ENCODE measurements around the gene FOXJ3. TPM values are rescaled to one million over a fixed set of nuclear protein-coding genes. Genes with fewer than 3 reads are reported as not detected.

The FOXJ3 gene
- 10 to 100 TPM; 27.1 to 45.8 (median 36.9) TPM for polyA plus RNA-seq (ENCODE audit: insufficient read length in 10 of 10)
- long read RNA-seq, donor 1, full-length matches to known transcripts = 2 of 9 reads
- long read RNA-seq, donor 1, partial matches to known transcripts = 7 of 9 reads
- long read RNA-seq, donor 1, other reads (novel, unspliced or antisense) = 0 of 9 reads
- long read RNA-seq, donor 2, partial matches to known transcripts = 6 of 7 reads
- long read RNA-seq, donor 2, other reads (novel, unspliced or antisense) = 0 of 7 reads
- long read RNA-seq, donor 3 = 0 reads
- long read RNA-seq, donor 4, full-length matches to known transcripts = 4 of 4 reads
- long read RNA-seq, donor 4, partial matches to known transcripts = 0 of 4 reads
- long read RNA-seq, donor 4, other reads (novel, unspliced or antisense) = 0 of 4 reads
- long read RNA-seq, donor 5, partial matches to known transcripts = 14 of 18 reads
- long read RNA-seq, donor 5, other reads (novel, unspliced or antisense) = 0 of 18 reads
- long read RNA-seq, donor 6, full-length matches to known transcripts = 4 of 12 reads
- long read RNA-seq, donor 6, partial matches to known transcripts = 8 of 12 reads
- long read RNA-seq, donor 6, other reads (novel, unspliced or antisense) = 0 of 12 reads
- long read RNA-seq, donor 7, full-length matches to known transcripts = 4 of 4 reads
- long read RNA-seq, donor 7, partial matches to known transcripts = 0 of 4 reads
- long read RNA-seq, donor 7, other reads (novel, unspliced or antisense) = 0 of 4 reads
- long read RNA-seq, donor 8, partial matches to known transcripts = 6 of 7 reads
- long read RNA-seq, donor 8, other reads (novel, unspliced or antisense) = 0 of 7 reads
- long read RNA-seq, donor 9, partial matches to known transcripts = 0 of 1 reads
- long read RNA-seq, donor 9, other reads (novel, unspliced or antisense) = 0 of 1 reads

DNA sequence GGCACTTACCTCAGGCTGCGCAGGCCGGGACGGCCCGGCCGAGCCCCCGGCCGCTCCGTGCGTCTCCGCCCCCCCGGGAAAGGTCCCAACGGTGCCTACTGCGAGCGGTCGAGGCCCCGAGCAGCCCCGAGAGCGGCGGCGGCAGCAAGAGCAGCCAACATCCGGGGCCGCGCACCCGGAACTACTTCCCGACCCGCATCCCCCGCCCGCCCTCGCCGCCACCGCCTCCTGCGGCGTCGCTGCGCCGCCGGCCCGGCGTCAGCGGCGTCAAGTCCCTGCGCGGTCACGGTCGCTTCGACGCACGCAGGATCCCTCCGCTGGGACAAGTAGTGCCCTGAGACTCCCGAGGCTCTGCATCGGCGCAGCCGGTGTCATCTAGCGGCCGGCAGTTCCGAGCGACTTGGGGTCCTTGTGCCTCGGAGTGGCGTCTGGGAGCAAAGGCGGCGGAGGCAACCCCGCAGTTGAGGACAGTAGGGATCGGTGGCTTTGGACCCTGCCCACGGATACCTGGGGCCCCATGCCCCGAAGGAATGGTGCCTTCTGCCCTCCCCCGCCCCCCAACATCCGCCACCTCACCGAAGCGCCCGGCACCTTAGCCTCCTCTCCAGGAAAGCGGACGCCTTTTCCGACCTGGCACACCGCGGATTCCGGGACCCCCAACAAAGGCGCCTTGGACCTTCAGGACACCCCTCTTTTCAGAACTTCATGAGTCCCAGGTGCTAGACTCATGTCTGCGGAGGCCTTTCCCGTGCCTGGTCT lies at the start of gene FOXJ3:
FOXJ3 (minus strand) TSS at position 186 of the 759 bp plus-strand sequence. CDS start 24,142 bp downstream, outside the sequence.
- peak; percentile 96 to 97 (median 97) for DNase-seq

DNA sequence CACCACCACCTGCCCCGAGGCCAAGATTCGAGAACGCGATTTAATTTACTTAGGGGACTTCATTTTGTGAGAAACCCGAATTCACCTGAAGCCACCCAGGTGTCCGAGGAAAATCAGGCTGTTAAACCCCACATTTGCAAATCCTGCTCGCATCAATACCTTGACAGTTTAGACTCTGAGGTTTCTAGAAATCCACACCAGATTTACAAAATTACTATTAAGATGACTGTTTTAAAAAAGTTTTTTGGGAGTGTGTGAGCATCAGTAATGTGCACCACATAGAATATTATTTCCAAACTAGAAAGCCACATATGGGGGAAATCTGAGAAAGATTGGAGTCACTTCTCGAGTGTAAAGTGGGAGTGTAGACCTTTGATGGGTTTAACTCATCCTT lies 46.2 kb upstream of the FOXJ3 start:
- DNase-seq = no peak

DNA sequence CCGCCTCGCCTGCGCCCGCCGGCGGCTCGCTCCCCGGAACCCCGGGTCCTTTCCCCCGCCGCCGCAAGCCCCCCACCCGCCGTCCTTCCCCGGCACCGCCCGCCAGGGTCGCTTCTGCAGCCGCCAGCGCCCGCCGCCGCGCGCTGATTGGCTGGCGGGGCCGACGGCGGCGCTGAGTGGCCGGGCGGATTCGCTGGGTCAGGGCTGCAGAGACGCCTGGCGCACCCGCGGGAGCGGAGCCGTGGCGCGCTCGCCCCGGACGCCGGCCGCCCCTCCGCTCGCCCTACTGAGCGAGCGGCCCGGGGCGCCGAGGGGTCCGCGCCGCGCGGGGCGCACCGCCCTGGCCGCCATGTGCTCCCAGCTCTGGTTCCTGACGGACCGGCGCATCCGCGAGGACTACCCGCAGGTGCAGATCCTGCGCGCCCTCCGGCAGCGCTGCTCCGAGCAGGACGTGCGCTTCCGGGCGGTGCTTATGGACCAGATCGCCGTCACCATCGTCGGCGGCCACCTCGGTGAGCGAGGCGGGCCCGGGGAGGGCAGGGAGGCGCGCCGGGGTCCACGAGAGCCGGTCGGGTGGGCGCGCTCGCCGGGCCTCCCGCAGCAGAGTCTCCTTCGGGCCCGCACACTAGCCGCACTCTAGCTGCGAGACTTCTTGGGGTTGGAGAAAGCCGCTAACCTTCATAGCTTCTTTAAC lies 45.7 kb upstream of the FOXJ3 start, which contains the start of gene RIMKLA:
RIMKLA (plus strand) TSS at position 207 of the 694 bp plus-strand sequence; CDS start at position 350, 143 bp downstream.
- peak; percentile 24 to 56 (median 49) for DNase-seq

DNA sequence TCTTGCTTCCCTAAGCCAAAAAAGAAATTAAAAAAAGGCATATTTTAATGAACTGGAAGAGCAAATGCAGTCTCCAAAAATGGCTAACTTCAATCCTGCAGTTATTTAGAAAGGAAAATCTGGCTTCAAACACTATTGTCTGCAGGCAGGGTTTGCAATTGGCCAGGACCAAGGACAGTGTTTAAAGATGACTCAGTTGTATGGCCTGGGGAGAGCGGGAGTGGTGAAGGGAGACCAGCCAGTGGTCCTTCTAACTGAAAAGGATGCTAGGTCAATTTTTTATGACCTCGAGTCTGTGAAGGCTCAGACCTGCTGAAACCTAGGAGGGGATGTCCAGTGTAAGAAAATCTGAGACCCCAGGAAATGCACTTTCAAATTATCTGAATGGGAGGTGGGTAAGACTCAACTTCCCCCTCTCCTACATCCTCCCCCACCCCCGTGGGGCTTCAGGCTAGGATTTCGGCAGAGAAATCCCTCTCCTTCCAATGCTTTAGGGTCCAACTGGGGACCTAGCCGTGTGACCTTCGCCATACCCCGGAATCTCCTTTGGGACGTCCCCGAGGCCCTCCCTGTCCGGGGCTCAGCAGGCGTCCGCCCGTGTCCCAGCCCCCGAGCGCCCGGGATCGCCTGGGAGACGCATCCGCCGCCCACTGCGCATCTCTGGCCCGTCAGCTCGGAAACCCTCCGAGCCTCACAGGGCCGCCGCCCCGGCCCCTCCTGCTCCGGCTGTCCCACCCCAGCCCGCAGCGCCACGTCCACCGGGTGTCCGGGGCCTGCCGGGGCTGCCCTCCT lies 45.0 kb upstream of the FOXJ3 start:
- DNase-seq = peak; percentile 7 to 55 (median 31)

- no peak for DNase-seq
Measured at GRCh38 chr1:42372796-42373195, 37.8 kb upstream of the FOXJ3 start.

GRCh38 chr1:42370876-42371549 lies 36.0 kb upstream of the FOXJ3 start:
- no peak for DNase-seq

DNA sequence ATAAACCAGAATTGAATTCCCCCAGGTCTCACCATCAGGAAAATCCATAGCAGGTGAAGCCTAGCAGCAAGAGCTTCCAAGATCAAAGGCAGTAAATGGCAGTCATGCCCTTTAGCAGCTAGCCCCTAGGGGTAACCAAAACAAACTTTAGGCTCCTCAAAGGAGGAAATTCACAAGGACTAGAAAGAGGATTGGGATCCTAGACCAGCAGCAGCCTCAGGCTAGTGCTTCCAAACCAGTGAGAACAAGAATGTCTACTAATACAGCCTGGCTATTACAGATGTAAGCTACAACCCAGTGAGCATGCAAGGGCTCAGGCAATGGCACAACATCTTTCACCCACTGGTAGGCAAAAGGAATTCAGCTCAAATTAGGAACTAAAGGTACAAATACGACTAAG lies 34.4 kb upstream of the FOXJ3 start:
- DNase-seq = no peak

DNA sequence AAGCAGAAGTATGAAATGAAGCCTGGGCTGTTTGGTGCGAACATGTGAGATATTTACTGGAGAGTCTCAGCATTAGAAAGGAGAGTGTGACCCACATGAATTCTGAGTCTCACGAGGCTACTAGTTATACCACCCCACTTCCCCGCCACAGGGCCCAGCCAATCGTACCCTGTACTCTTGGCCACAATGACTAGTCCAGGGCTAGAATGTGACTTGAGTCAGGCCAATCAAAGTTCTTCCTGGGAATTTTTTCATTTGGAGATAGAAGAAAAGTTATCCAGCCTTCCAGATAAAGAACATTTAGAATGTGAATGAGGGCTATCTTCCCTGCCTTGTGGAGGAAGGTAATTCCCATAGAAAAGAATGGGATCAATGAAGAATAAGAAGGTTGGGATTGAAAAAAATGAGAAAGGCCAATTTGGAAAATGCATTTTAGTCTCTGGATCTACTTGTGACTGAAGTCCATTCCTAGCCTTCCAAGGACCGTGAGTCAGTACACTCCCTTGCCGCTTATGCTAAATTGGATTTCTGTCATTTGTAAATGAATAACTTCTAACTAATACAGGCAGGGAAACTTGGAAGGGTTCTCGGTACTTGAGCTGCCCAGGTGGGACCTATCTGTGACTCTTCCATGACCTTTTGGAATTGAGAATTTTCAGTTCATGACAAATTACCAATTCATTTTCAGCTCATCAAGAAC lies 33.2 kb upstream of the FOXJ3 start:
- DNase-seq = no peak

DNA sequence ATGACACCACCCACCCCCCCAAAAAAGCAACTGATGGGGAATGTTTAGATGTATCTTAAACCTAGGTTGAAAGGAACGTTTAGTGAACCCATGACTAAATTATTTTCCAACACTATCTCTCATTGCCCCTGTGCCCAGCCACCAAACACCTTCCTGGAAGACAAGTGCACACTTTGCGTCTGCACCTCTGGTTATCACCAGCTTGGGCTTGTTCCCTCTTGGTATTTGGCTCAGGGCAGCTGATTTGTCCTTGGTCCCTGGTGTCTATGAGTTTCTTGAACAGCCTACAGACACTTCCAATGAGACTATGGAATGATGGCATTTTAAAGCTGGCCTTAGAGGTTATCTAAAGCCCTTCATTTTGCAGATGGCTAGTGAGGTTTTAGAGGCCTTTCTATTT lies 30.1 kb upstream of the FOXJ3 start:
- no peak for DNase-seq

- DNase-seq = no peak
Measured at GRCh38 chr1:42364542-42364941, 29.5 kb upstream of the FOXJ3 start.

- no peak for DNase-seq
Measured at GRCh38 chr1:42364089-42364488, 29.1 kb upstream of the FOXJ3 start.

GRCh38 chr1:42359466-42359865 lies 24.4 kb upstream of the FOXJ3 start:
- no peak for DNase-seq

GRCh38 chr1:42358791-42359190 lies 23.8 kb upstream of the FOXJ3 start:
- no peak for DNase-seq

- no peak for DNase-seq
Measured at GRCh38 chr1:42350086-42350485, 15.1 kb upstream of the FOXJ3 start.

GRCh38 chr1:42348498-42348897 lies 13.5 kb upstream of the FOXJ3 start:
- no peak for DNase-seq

DNA sequence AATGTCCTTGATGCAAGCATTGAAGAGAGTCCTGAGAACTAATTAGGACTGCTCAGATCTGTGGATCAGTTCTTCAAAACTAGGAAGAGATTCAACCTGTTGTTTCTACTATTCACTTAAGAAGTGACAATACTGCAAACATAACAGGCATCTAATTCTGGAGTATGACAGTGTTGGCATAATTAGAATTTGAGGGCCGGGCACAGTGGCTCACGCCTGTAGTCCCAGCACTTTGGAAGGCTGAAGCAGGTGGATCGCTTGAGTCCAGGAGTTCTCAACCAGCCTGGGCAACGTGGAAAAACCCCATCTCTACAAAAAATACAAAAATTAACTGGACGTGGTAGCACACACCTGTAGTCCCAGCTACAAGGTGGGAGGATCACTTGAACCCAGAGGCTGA lies 8.0 kb upstream of the FOXJ3 start:
- DNase-seq = no peak

DNA sequence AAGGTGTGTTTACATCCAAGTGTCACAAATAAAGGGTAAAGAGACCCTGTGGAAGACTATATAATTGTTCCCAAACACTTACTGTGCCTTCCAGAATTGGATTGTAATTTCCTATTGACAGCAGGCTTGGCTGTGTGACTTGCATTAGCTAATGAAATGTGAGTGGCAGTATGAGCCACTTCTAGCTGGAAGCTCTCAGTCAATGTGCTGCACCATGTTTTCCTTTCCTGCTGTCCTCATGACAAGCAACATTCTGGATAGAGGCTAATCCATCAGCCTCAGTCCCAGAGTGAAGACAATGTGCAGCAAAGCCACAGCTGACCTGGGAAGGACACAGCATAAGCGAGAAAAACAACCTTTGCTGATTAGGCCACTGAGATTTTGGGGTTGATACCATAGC lies 5.9 kb upstream of the FOXJ3 start:
- no peak for DNase-seq

GRCh38 chr1:42340093-42340492 lies 5.1 kb upstream of the FOXJ3 start:
- no peak for DNase-seq

GRCh38 chr1:42336978-42337377 lies 1.9 kb upstream of the FOXJ3 start:
- DNase-seq = no peak

All from muscle of back (tissue), 13 donors.